Left ventricle myocardium superior (tissue), 1 donor: ENCODE data around the gene NUTM2B. TPM values are rescaled to one million over a fixed set of nuclear protein-coding genes. Genes with fewer than 3 reads are reported as not detected.
"Not testable (repeated sequence)": the region's sequence is repeated elsewhere in the genome, so short reads cannot be mapped to it uniquely, and the experiment has no call there.

ENCODE experiments used
- ATAC-seq: fragments of 200-7000 bp; cut with Tn5 transposase; one replicate; pipeline ENCODE4 v1.9.1; 2020; ENCODE audit warnings: mild to moderate bottlenecking, moderate library complexity
- DNase-seq: peaks from one replicate; pipeline ENCODE4 v3.0.0-alpha.2; 2020
- intact Hi-C: fragments of 100-400 bp; cut with micrococcal nuclease; formaldehyde crosslinking; loops from one replicate; pipeline ENCODE4 v1.11.0; 2022
- total RNA-seq: library from RNA; stranded (reverse); fragmentation: NEBNext Ultra II Directional; extraction: Animal tissue kit (Norgen Biotek cat#: 25700); gene quantifications from one replicate; pipeline ENCODE4 v1.2.1, GENCODE V29; 2021
- donor health status: DM: no; HTN: yes; CAD: no; lungs with severe emphysema.

Gene NUTM2B
- total RNA-seq, 1 donor from 2014 or later = 1.2 TPM

GRCh38 chr10:79720000-79720399 lies 17.0 kb downstream of the NUTM2B start:
- intact Hi-C loops, DNase-seq, ATAC-seq: not testable (repeated sequence)

DNA sequence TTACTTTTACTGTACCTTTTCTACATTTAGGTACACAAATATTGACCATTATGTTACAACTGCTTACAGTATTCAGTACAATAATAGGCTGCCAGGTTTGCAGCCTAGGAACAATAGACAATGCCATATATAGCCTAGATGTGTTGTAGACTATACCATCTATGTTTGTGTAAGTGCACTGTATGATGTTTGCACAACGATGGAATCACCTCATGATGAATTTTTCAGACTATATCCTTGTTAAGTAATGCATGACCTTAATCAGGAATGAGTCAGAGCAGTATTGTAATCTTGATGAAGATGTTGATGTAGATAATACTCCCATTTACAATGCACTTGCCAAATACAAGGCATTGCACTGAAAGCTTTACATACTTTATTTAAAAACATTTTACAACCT lies 23.6 kb downstream of the NUTM2B start:
- intact Hi-C loops, DNase-seq, ATAC-seq: not testable (repeated sequence)

DNA sequence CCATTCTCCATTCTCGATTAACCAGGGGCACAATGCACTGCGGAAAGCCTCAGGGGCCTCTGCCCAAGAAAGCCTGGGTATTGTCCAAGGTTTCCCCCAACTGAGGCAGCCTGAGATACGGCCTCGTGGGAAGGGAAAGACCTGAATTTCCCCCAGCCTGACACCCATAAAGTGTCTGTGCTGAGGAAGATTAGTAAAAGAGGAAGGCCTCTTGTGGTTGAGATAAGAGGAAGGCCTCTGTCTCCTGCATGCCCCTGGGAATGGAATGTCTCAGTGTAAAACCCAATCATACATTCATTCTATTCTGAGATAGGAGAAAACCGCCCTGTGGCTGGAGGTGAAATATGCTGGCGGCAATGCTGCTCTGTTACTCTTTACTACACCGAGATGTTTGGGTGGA lies 41.8 kb downstream of the NUTM2B start:
- intact Hi-C loops, ATAC-seq, DNase-seq: not testable (repeated sequence)

GRCh38 chr10:79748510-79748909 lies 45.5 kb downstream of the NUTM2B start:
- DNase-seq, ATAC-seq, intact Hi-C loops: not testable (repeated sequence)

DNA sequence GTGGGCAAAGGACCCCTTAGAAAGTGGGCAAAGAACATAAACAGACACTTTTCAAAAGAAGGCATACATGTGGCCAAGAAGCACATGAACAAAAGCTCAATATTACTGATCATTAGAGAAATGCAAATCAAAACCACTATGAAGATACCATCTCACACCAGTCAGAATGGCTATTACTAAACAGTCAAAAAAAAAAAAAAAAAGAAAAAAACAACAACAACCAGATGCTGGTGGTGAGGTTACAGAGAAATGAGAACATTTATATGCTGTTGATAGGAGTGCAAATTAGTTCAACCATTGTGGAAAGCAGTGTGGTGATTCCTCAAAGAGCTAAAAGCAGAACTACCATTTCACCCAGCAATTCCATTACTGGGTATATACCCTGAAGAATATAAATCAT lies 50.6 kb downstream of the NUTM2B start:
- intact Hi-C loops, DNase-seq: not testable (repeated sequence)

DNA sequence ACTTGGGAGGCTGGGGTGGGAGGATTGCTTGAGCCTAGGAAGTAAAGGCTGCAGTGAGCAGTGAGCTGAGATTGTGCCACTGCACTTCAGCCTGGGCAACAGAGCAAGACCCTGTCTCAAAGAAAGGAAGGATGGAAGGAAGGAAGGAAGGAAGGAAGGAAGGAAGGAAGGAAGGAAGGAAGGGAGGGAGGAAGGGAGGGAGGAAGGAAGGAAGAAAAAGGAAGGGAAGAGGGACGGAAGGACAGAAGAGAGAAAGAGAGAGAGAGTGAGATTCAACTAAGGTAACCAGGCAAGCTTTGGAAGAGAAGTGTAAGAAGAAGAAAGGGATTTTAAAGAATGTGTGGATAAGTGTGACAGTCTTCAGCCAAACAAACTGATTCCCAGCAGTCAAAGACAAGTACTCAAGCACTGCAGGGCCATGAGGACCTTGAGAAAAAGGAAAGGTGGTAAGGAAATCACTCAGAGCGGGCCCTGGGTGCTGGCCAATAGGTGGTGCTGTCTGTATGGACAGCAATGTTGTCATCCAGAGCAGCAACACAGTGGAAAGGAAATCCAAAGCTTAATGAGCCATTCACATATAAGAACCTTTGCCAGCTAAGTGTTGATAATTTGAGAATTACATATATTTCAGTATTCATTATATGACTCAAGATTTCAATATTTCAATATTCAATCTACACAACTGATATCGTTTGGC lies 55.4 kb downstream of the NUTM2B start:
- DNase-seq, ATAC-seq, intact Hi-C loops: not testable (repeated sequence)

More for the DNA sequence above, 50.6 kb downstream of the NUTM2B start:
- not testable (repeated sequence) for ATAC-seq

Other genes with a start within 250 kb of the NUTM2B start
- gene EIF5AL1, start 190.7 kb upstream of the NUTM2B start, total RNA-seq = 0.12 TPM
- gene SFTPA2, start 142.8 kb upstream of the NUTM2B start, total RNA-seq = 0.35 TPM
- 0.17 TPM for gene SFTPA1, start 92.3 kb upstream of the NUTM2B start, total RNA-seq
- gene NUTM2E, start 123.5 kb downstream of the NUTM2B start, total RNA-seq = 0.10 TPM
- gene SFTPD, start 245.9 kb downstream of the NUTM2B start, total RNA-seq = 0.69 TPM